Measurements from ENCODE around the gene CHPF2. TPM values are rescaled to one million over a fixed set of nuclear protein-coding genes. Genes with fewer than 3 reads are reported as not detected.

The CHPF2 gene
- total RNA-seq, 1 experiment from 2014 or later = 48.1 TPM

GRCh38 chr7:151247611-151248345 lies 15.5 kb downstream of the CHPF2 start:
- peaks cover 22% of the 10 kb centered on the region for H3K36me3 Mint-ChIP-seq (ENCODE audit: insufficient read depth, unreplicated experiment)
- no TSS peak for BruUV-seq (replicated peaks)
- CTCF ChIA-PET = no interaction called here
- H3K27me3 Mint-ChIP-seq (ENCODE audit: unreplicated experiment) = peaks cover 94% of the 10 kb centered on the region
- H3K4me1 Mint-ChIP-seq (ENCODE audit: low read depth, unreplicated experiment) = peaks cover 28% of the 10 kb centered on the region
- H3K27ac Mint-ChIP-seq (ENCODE audit: unreplicated experiment) = no peak overlapping the region
- H3K9me3 Mint-ChIP-seq (ENCODE audit: low read depth, unreplicated experiment) = no peaks in the 10 kb centered on the region
- TF ChIP-seq CTCF (IDR thresholded peaks at IDR 0.05; ENCODE audit: unreplicated experiment) = no peak
- H3K4me3 Mint-ChIP-seq (ENCODE audit: low read depth, unreplicated experiment) = peak overlapping the region; percentile 69
- DNase-seq = no peak
- intact Hi-C loops (cut with micrococcal nuclease; ENCODE audit: unreplicated experiment) = loop anchor here (5.0 kb wide), 1 partner anchor 55 kb away; no protein-coding TSS in a partner anchor

- no TSS peak for BruUV-seq (replicated peaks)
- no peak for TF ChIP-seq CTCF (IDR thresholded peaks at IDR 0.05; ENCODE audit: unreplicated experiment)
- H3K27ac Mint-ChIP-seq (ENCODE audit: unreplicated experiment) = no peak within 1 kb of the TSS
- CTCF ChIA-PET = interaction anchor here (0.8 kb wide), 1 partner anchor 32 kb away, joined by 9 read pairs; no protein-coding TSS in a partner anchor
- peaks cover 95% of the 10 kb centered on the region for H3K27me3 Mint-ChIP-seq (ENCODE audit: unreplicated experiment)
- H3K4me3 Mint-ChIP-seq (ENCODE audit: low read depth, unreplicated experiment) = peak within 1 kb of the TSS; percentile 69
- peaks cover 28% of the 10 kb centered on the region for H3K4me1 Mint-ChIP-seq (ENCODE audit: low read depth, unreplicated experiment)
- intact Hi-C loops (cut with micrococcal nuclease; ENCODE audit: unreplicated experiment) = loop anchor here (5.0 kb wide), 1 partner anchor 54 kb away; no protein-coding TSS in a partner anchor
- DNase-seq = peak; percentile 65
- peaks cover 22% of the 10 kb centered on the region for H3K36me3 Mint-ChIP-seq (ENCODE audit: insufficient read depth, unreplicated experiment)
- H3K9me3 Mint-ChIP-seq (ENCODE audit: low read depth, unreplicated experiment) = no peaks in the 10 kb centered on the region
These were observed 16.2 kb downstream of the CHPF2 start, which contains the start of gene SMARCD3 for GRCh38 chr7:151248346-151249033. SMARCD3 (minus strand) TSS chr7:151248694; CDS start chr7:151248562, 132 bp downstream.

- no peak for TF ChIP-seq CTCF (IDR thresholded peaks at IDR 0.05; ENCODE audit: unreplicated experiment)
- Mint-ChIP-seq H3K9me3 (ENCODE audit: low read depth, unreplicated experiment) (no peaks in the 10 kb centered on the region), H3K27me3 (ENCODE audit: unreplicated experiment) (peaks cover 95% of the 10 kb centered on the region), H3K4me3 (ENCODE audit: low read depth, unreplicated experiment) (peak overlapping the region; percentile 69), H3K4me1 (ENCODE audit: low read depth, unreplicated experiment) (peaks cover 28% of the 10 kb centered on the region), H3K27ac (ENCODE audit: unreplicated experiment) (no peak overlapping the region), H3K36me3 (ENCODE audit: insufficient read depth, unreplicated experiment) (peaks cover 22% of the 10 kb centered on the region)
- CTCF ChIA-PET = interaction anchor here (0.6 to 0.8 kb wide), 3 partner anchors 31 to 188 kb away, joined by 3 to 9 read pairs (median 8); no protein-coding TSS in a partner anchor
- intact Hi-C loops (cut with micrococcal nuclease; ENCODE audit: unreplicated experiment) = loop anchor here (5.0 kb wide), 1 partner anchor 53 kb away; no protein-coding TSS in a partner anchor
- peak; percentile 42 for DNase-seq
- no TSS peak for BruUV-seq (replicated peaks)
These were observed 16.9 kb downstream of the CHPF2 start for GRCh38 chr7:151249034-151249731.

GRCh38 chr7:151249732-151250072 lies 17.4 kb downstream of the CHPF2 start:
- TF ChIP-seq CTCF (IDR thresholded peaks at IDR 0.05; ENCODE audit: unreplicated experiment) = no peak
- peaks cover 18% of the 10 kb centered on the region for H3K36me3 Mint-ChIP-seq (ENCODE audit: insufficient read depth, unreplicated experiment)
- CTCF ChIA-PET = interaction anchor here (0.6 to 0.7 kb wide), 2 partner anchors 65 to 187 kb away, joined by 3 to 8 read pairs; no protein-coding TSS in a partner anchor
- intact Hi-C loops (cut with micrococcal nuclease; ENCODE audit: unreplicated experiment) = loop anchor here (5.0 kb wide), 1 partner anchor 53 kb away; no protein-coding TSS in a partner anchor
- BruUV-seq (replicated peaks) = no TSS peak
- peak overlapping the region; percentile 69 for H3K4me3 Mint-ChIP-seq (ENCODE audit: low read depth, unreplicated experiment)
- no peak overlapping the region for H3K27ac Mint-ChIP-seq (ENCODE audit: unreplicated experiment)
- peaks cover 28% of the 10 kb centered on the region for H3K4me1 Mint-ChIP-seq (ENCODE audit: low read depth, unreplicated experiment)
- no peak for DNase-seq
- no peaks in the 10 kb centered on the region for H3K9me3 Mint-ChIP-seq (ENCODE audit: low read depth, unreplicated experiment)
- H3K27me3 Mint-ChIP-seq (ENCODE audit: unreplicated experiment) = peaks cover 95% of the 10 kb centered on the region
